NB4 (cell line): ENCODE measurements around the gene RTL9.

Experiments used
- DNase-seq: peaks from one replicate; pipeline ENCODE4 v3.0.0; 2010; ENCODE audit warnings: low read depth
- H3K4me3 ChIP-seq: one replicate; pipeline ENCODE4 v1.5.1; 2011; ENCODE audit warnings: mild to moderate bottlenecking, low read depth, low read length, moderate library complexity
- CTCF ChIP-seq: IDR thresholded peaks from one replicate; pipeline ENCODE4 v1.5.1; 2012; ENCODE audit warnings: low read depth, low read length
- MAX ChIP-seq: IDR thresholded peaks from 2 replicates; pipeline ENCODE4 v1.6.1; 2011; ENCODE audit warnings: low read depth, low read length
- MYC ChIP-seq: IDR thresholded peaks from 2 replicates; pipeline ENCODE4 v1.6.1; 2011; ENCODE audit warnings: low read depth, low read length
- POLR2A ChIP-seq: IDR thresholded peaks from 2 replicates; pipeline ENCODE4 v1.6.1; 2011; ENCODE audit warnings: mild to moderate bottlenecking; ENCODE audit not compliant: insufficient read length; ENCODE audit errors: extremely low read depth

Gene RTL9

GRCh38 chrX:110358548-110358947 is at the start of gene RTL9:
Gene RTL9 (plus strand): TSS chrX:110358848. CDS start chrX:110450618, 91,770 bp downstream.
- no peak within 1 kb of the TSS for H3K4me3 ChIP-seq

GRCh38 chrX:110310000-110310790 is 48.5 kb upstream of the RTL9 start:
- no peak overlapping the region for H3K4me3 ChIP-seq
- peak; percentile 44 for DNase-seq
- TF ChIP-seq POLR2A (no peak), CTCF (no peak), MYC (no peak), MAX (no peak)

More at GRCh38 chrX:110358548-110358947, at the start of gene RTL9:
- DNase-seq: no peak
- no peak for TF ChIP-seq MYC
- TF ChIP-seq POLR2A: no peak
- TF ChIP-seq CTCF: no peak
- TF ChIP-seq MAX: no peak

- no peak for DNase-seq
- H3K4me3 ChIP-seq: no peak overlapping the region
- no peak for TF ChIP-seq POLR2A
- TF ChIP-seq MAX: no peak
- TF ChIP-seq CTCF: no peak
- TF ChIP-seq MYC: no peak
Observed at GRCh38 chrX:110310896-110311295, 47.8 kb upstream of the RTL9 start.

GRCh38 chrX:110311437-110312230 is 47.0 kb upstream of the RTL9 start:
- DNase-seq: no peak
- TF ChIP-seq MYC (no peak), CTCF (no peak), POLR2A (no peak), MAX (no peak)
- H3K4me3 ChIP-seq: no peak overlapping the region

GRCh38 chrX:110315551-110315950 is 43.1 kb upstream of the RTL9 start:
- H3K4me3 ChIP-seq: peak overlapping the region; percentile 21
- DNase-seq: no peak
- TF ChIP-seq MYC (no peak), CTCF (no peak), POLR2A (no peak), MAX (no peak)
